Pancreas (tissue), 10 donors: ENCODE measurements around the gene CATSPER3. TPM values are rescaled to one million over a fixed set of nuclear protein-coding genes. Genes with fewer than 3 reads are reported as not detected.

Experiments
- ATAC-seq, 4 donors: fragments of 200-7000 bp; cut with Tn5 transposase; one replicate each; pipeline versions ENCODE4 v1.8.0 to v1.9.1; 2020; ENCODE audit warnings: mild to moderate bottlenecking in 4 of 4, moderate library complexity in 4 of 4
- DNase-seq, 6 donors: peaks; one replicate each; pipeline ENCODE4 v3.0.0-alpha.2; 2020
- FAIRE-seq: peaks from 2 replicates; lab custom pipeline; 2012; peaks lifted over from hg19 to GRCh38; lab: Jason Lieb, UNC
- H3K27ac ChIP-seq, 4 donors: fragments of 200-600 bp; sonication (generic); 1 replicate in 3 of 4; 2 replicates in 1 of 4; pipeline versions ENCODE4 v1.5.0 to v1.8.0; 2020
- H3K27me3 ChIP-seq, 4 donors: fragments of 200-600 bp; one replicate each; pipeline ENCODE4 v1.8.0; 2021
- H3K36me3 ChIP-seq, 3 donors: fragments of 200-600 bp; sonication (generic) in 1 of 3; one replicate each; pipeline versions ENCODE4 v1.5.0 to v1.8.0; 2020 to 2021
- H3K4me1 ChIP-seq, 3 donors: fragments of 200-600 bp; one replicate each; pipeline ENCODE4 v1.8.0; 2021
- H3K4me3 ChIP-seq, 4 donors: fragments of 200-600 bp; sonication (generic) in 2 of 4; one replicate each; pipeline versions ENCODE4 v1.5.0 to v1.8.0; 2020 to 2021
- H3K9me3 ChIP-seq, 4 donors: fragments of 200-600 bp; one replicate each; pipeline ENCODE4 v1.8.0; 2021
- WGBS, 2 donors: extraction: QIAGEN DNeasy Blood & Tissue Kit; methylation state at CpG; one replicate each; pipeline ENCODE4 v1.1.7; 2013; 5-methylcytosine and 5-hydroxymethylcytosine counted together
- intact Hi-C, 3 donors: fragments of 100-400 bp; cut with DNase I; formaldehyde crosslinking; loops; one replicate each; pipeline versions ENCODE4 v1.11.1 to v1.14.2; 2022
- polyA plus RNA-seq, 2 donors: library from polyadenylated mRNA; stranded (reverse); fragments of 200-250 nt; gene quantifications; one replicate each; pipeline ENCODE4 v1.2.3, GENCODE V29; 2013
- total RNA-seq, 6 donors: library from RNA; stranded (reverse); fragmentation: NEBNext Ultra II Directional in 4 of 6; extraction: Animal tissue kit (Norgen Biotek cat#: 25700) in 4 of 6; gene quantifications; one replicate each; pipeline versions ENCODE4 v1.2.1 to v1.2.4, GENCODE V29; 2021 to 2023
- TF ChIP-seq, protein P1 (sequence below), 4 donors: fragments of 200-600 bp; sonication (generic) in 3 of 4; IDR thresholded peaks; one replicate each; pipeline versions ENCODE4 v1.5.0 to v1.8.0; 2021; ENCODE audit warnings: antibody characterized with exemption in 4 of 4
- donor health status: healthy with polysubstance abuse.
- donor health status: DM: no; HTN: no; CAD: no; lungs with moderate emphysema.
- donor health status: DM: no; HTN: no; CAD: no.
- donor health status: control.
- donor health status: control.
- donor health status: Bipolar disorder and iron deficiency.
- donor health status: DM: yes; HTN: yes; CAD: no.
- donor health status: DM: no; HTN: no; CAD: no.
- donor health status: DM: no; HTN: no; CAD: no.
- donor health status: DM: yes; HTN: yes; CAD: no.

Gene CATSPER3
- total and polyA plus RNA-seq, 8 donors: 0.29 to 2.2 (median 0.65) TPM

- H3K27ac ChIP-seq: no peak overlapping the region
- no peaks in the 10 kb centered on the region for H3K4me1 ChIP-seq
- TF ChIP-seq, protein P1, sequence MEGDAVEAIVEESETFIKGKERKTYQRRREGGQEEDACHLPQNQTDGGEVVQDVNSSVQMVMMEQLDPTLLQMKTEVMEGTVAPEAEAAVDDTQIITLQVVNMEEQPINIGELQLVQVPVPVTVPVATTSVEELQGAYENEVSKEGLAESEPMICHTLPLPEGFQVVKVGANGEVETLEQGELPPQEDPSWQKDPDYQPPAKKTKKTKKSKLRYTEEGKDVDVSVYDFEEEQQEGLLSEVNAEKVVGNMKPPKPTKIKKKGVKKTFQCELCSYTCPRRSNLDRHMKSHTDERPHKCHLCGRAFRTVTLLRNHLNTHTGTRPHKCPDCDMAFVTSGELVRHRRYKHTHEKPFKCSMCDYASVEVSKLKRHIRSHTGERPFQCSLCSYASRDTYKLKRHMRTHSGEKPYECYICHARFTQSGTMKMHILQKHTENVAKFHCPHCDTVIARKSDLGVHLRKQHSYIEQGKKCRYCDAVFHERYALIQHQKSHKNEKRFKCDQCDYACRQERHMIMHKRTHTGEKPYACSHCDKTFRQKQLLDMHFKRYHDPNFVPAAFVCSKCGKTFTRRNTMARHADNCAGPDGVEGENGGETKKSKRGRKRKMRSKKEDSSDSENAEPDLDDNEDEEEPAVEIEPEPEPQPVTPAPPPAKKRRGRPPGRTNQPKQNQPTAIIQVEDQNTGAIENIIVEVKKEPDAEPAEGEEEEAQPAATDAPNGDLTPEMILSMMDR (IDR thresholded peaks at IDR 0.05): no peak
- FAIRE-seq (no peak), DNase-seq (no peak), ATAC-seq (no peak)
- H3K9me3 ChIP-seq: no peaks in the 10 kb centered on the region
- intact Hi-C loops: no loop called here
- no peaks in the 10 kb centered on the region for H3K27me3 ChIP-seq
- peaks cover 0 to 11% (median under 1%) of the 10 kb centered on the region in 3 donors for H3K36me3 ChIP-seq
- H3K4me3 ChIP-seq: no peak overlapping the region
Observed at GRCh38 chr5:134969166-134969565, 1.5 kb downstream of the CATSPER3 start.

DNA sequence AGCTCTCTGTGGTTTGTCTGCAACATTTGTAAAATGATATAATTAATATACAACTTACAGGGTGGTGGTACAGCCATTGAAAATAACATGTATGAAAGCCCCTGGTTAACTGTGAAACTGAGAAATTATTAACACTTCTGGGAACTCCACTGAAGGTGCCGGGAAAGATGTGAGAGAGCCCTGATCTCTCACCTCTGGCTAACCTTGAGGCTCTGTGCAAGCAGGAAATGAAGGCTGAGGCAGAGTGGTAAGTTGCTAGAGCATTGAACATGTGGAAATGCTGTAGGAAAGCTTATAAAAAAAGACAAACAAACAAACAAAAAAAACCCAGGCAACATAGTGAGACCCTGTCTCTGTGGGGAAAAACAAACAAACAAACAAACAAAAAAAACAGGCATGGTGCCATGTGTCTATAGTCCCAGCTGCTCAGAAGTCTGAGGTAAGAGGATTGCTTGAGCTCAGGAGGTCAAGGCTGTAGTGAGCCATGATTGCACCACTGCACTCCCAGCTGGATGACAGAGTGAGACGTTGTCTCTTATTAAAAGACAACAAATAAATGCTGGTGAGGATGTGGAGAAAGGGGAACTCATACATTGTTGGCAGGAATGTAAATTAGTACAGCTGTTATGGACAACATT, 7.5 kb downstream of the CATSPER3 start:
- Histone ChIP-seq H3K27ac (no peak overlapping the region), H3K36me3 (no peaks in the 10 kb centered on the region), H3K27me3 (no peaks in the 10 kb centered on the region), H3K4me3 (no peak overlapping the region), H3K9me3 (no peaks in the 10 kb centered on the region), H3K4me1 (no peaks in the 10 kb centered on the region)
- ATAC-seq (no peak), DNase-seq (no peak), FAIRE-seq (no peak)
- intact Hi-C loops: no loop called here
- WGBS, 2 donors: 75 to 79% methylated on average over 2 of the region's 2 CpGs
- TF ChIP-seq, protein P1 (IDR thresholded peaks at IDR 0.05): no peak

GRCh38 chr5:134975843-134976242, 8.1 kb downstream of the CATSPER3 start:
- TF ChIP-seq, protein P1 (IDR thresholded peaks at IDR 0.05): no peak
- Histone ChIP-seq H3K27me3 (no peaks in the 10 kb centered on the region), H3K27ac (no peak overlapping the region), H3K4me1 (no peaks in the 10 kb centered on the region), H3K4me3 (no peak overlapping the region), H3K9me3 (no peaks in the 10 kb centered on the region), H3K36me3 (no peaks in the 10 kb centered on the region)
- intact Hi-C loops: no loop called here
- ATAC-seq (no peak), DNase-seq (no peak), FAIRE-seq (no peak)

GRCh38 chr5:134976841-134977240, 9.1 kb downstream of the CATSPER3 start:
- H3K27ac ChIP-seq: no peak overlapping the region
- H3K9me3 ChIP-seq: no peaks in the 10 kb centered on the region
- no peaks in the 10 kb centered on the region for H3K36me3 ChIP-seq
- H3K4me3 ChIP-seq: no peak overlapping the region
- no peaks in the 10 kb centered on the region for H3K27me3 ChIP-seq
- TF ChIP-seq, protein P1 (IDR thresholded peaks at IDR 0.05): no peak
- no peaks in the 10 kb centered on the region for H3K4me1 ChIP-seq
- intact Hi-C loops: no loop called here
- 94 to 100% methylated on average over 1 of the region's 1 CpG for WGBS, 2 donors
- no peak for ATAC-seq
- no peak for FAIRE-seq
- no peak for DNase-seq

- no peak for FAIRE-seq
- intact Hi-C loops: no loop called here
- no peak for ATAC-seq
Observed at GRCh38 chr5:134979416-134979815, 11.7 kb downstream of the CATSPER3 start.

More at GRCh38 chr5:134979416-134979815, 11.7 kb downstream of the CATSPER3 start:
- Histone ChIP-seq H3K4me3 (no peak overlapping the region), H3K36me3 (no peaks in the 10 kb centered on the region), H3K27ac (no peak overlapping the region), H3K27me3 (no peaks in the 10 kb centered on the region), H3K9me3 (no peaks in the 10 kb centered on the region), H3K4me1 (no peaks in the 10 kb centered on the region)
- TF ChIP-seq, protein P1 (IDR thresholded peaks at IDR 0.05): no peak
- no peak for DNase-seq
- 91 to 95% methylated on average over 3 of the region's 3 CpGs for WGBS, 2 donors
